Measurements from ENCODE around the gene POLL.

POLL gene

DNA sequence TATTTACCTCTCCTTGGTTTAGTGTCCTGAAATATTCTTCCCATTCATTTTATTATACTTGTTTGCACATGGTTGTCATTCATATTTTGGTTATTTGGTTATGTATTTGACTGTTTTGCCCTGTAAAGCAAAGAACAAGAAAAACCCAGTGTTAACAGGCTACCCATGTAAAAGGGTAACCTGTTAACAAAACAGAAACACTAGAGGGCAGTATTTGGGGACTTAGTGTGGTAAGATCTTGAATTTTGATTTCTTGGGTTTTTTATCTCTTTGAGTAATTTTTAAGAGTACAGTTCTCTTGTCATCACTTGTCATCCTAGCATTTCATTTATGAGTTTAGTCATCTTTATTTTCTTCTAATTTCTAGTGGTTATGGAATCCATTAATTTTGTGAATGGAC is 51.3 kb downstream of the POLL start:
- H3K4me3 ChIP-seq (ENCODE audit: low read depth, low read length), result no peak overlapping the region

DNA sequence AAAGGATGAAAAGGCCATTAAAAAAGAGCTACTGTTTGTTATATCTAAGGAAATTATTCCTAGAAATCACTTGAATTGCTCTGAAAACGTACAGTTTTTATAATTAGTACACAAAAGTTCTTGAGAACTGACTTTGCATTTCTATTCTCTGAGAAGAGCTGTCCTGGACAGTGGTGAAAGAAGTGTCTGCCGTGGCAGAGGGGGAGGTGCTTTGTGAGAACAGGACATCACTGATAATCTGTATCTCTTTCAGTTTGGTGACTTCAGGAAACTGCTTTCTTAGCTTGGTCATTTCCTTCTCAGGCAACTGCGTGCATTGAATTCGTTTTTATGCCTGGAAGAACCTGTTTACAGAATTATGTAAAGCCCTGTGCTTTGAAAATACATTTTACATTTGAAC is 52.1 kb downstream of the POLL start:
- no peak for DNase-seq
- Histone ChIP-seq H3K27ac (no peak overlapping the region), H3K27me3 (ENCODE audit: insufficient read depth, low read depth, severe bottlenecking) (no peaks in the 10 kb centered on the region), H3K9me3 (ENCODE audit: severe bottlenecking) (no peaks in the 10 kb centered on the region), H3K4me3 (ENCODE audit: low read depth, low read length) (no peak overlapping the region), H3K36me3 (peaks cover 54% of the 10 kb centered on the region)
- TF ChIP-seq, protein P1, sequence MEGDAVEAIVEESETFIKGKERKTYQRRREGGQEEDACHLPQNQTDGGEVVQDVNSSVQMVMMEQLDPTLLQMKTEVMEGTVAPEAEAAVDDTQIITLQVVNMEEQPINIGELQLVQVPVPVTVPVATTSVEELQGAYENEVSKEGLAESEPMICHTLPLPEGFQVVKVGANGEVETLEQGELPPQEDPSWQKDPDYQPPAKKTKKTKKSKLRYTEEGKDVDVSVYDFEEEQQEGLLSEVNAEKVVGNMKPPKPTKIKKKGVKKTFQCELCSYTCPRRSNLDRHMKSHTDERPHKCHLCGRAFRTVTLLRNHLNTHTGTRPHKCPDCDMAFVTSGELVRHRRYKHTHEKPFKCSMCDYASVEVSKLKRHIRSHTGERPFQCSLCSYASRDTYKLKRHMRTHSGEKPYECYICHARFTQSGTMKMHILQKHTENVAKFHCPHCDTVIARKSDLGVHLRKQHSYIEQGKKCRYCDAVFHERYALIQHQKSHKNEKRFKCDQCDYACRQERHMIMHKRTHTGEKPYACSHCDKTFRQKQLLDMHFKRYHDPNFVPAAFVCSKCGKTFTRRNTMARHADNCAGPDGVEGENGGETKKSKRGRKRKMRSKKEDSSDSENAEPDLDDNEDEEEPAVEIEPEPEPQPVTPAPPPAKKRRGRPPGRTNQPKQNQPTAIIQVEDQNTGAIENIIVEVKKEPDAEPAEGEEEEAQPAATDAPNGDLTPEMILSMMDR (IDR thresholded peaks at IDR 0.05; ENCODE audit: low read depth, low read length), result no peak

More for the DNA sequence above, 51.3 kb downstream of the POLL start:
- TF ChIP-seq, protein P1 (IDR thresholded peaks at IDR 0.05; ENCODE audit: low read depth, low read length), result peak; percentile 18; the same call in 1 of the 2 replicates
- Histone ChIP-seq H3K36me3 (peaks cover 54% of the 10 kb centered on the region), H3K27ac (no peak overlapping the region), H3K9me3 (ENCODE audit: severe bottlenecking) (no peaks in the 10 kb centered on the region), H3K27me3 (ENCODE audit: insufficient read depth, low read depth, severe bottlenecking) (no peaks in the 10 kb centered on the region)
- no peak for DNase-seq

- no peak overlapping the region for H3K4me3 ChIP-seq (ENCODE audit: low read depth, low read length)
- no peak for DNase-seq
- TF ChIP-seq, protein P1 (IDR thresholded peaks at IDR 0.05; ENCODE audit: low read depth, low read length), result no peak
- no peaks in the 10 kb centered on the region for H3K27me3 ChIP-seq (ENCODE audit: insufficient read depth, low read depth, severe bottlenecking)
- no peaks in the 10 kb centered on the region for H3K9me3 ChIP-seq (ENCODE audit: severe bottlenecking)
- H3K36me3 ChIP-seq, result peaks cover 15% of the 10 kb centered on the region
- H3K27ac ChIP-seq, result no peak overlapping the region
Measured at GRCh38 chr10:101529725-101530553, 58.1 kb downstream of the POLL start.

DNA sequence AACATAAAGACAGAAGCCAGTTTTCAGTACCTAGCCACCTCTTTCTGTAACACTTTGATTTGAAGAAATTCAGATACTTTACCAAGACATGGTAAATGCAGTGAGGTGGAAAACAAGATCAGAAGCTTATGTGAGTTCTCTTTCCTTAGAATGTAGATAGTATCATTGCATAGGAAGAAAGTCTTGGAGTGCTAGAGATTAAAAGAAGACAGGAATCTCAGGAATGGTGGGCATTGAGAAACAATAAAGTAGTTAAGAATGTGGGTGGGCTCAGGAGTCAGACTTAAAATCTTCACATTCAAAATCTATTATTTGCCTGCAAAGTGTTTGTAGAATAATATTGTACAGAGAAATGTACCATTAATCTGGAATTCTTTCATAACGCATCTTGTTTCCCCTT is 58.9 kb downstream of the POLL start:
- TF ChIP-seq, protein P1 (IDR thresholded peaks at IDR 0.05; ENCODE audit: low read depth, low read length), result no peak
- no peak overlapping the region for H3K4me3 ChIP-seq (ENCODE audit: low read depth, low read length)
- no peak for DNase-seq
- H3K27me3 ChIP-seq (ENCODE audit: insufficient read depth, low read depth, severe bottlenecking), result no peaks in the 10 kb centered on the region
- H3K9me3 ChIP-seq (ENCODE audit: severe bottlenecking), result no peaks in the 10 kb centered on the region
- no peak overlapping the region for H3K27ac ChIP-seq
- H3K36me3 ChIP-seq, result peaks cover 12% of the 10 kb centered on the region

Data from WERI-Rb-1 (cell line).